SU-DHL-6 (cell line): ENCODE data around the gene IMMT.

Experiments used
- CTCF ChIP-seq: fragments of 200-600 bp; sonication (generic); IDR thresholded peaks from one replicate; pipeline ENCODE4 v1.5.1; 2017; ENCODE audit warnings: antibody characterized with exemption, mild to moderate bottlenecking, low read length, moderate library complexity; ENCODE audit not compliant: insufficient read depth, poor library complexity, severe bottlenecking
- EZH2phosphoT487 ChIP-seq: fragments of 200-600 bp; sonication (generic), shearing (Covaris generic); conservative IDR thresholded peaks from 2 replicates; pipeline ENCODE4 v1.6.1; 2018; ENCODE audit warnings: mild to moderate bottlenecking, antibody characterized with exemption, low read length, moderate library complexity, mixed read lengths

- TF ChIP-seq CTCF = no peak
- no peak for TF ChIP-seq EZH2phosphoT487
These were observed 30.8 kb upstream of the IMMT start for GRCh38 chr2:86226070-86226469.
